Measurements from ENCODE around the gene METAP2. TPM values are rescaled to one million over a fixed set of nuclear protein-coding genes. Genes with fewer than 3 reads are reported as not detected.

Gene METAP2
- polyA plus RNA-seq, 1 donor (not counting 4 experiments of a cell fraction or from before 2014, with no cell fraction given): 103 TPM

- Histone ChIP-seq H3K4me1 (ENCODE audit: control insufficient read depth, extremely low read depth, insufficient read depth, low read length) (no peaks in the 10 kb centered on the region), H3K79me2 (ENCODE audit: control insufficient read depth, insufficient read depth, low read length) (no peaks in the 10 kb centered on the region), H3K27me3 (ENCODE audit: control insufficient read depth, extremely low read depth, insufficient read depth, low read length) (peaks cover 11% of the 10 kb centered on the region), H3K9me3 (ENCODE audit: control insufficient read depth, low read depth, low read length) (no peaks in the 10 kb centered on the region), H3K9ac (ENCODE audit: control insufficient read depth, extremely low read depth, insufficient read depth, low read length) (no peak overlapping the region), H3K4me3 (ENCODE audit: control insufficient read depth in 2 of 3, extremely low read depth in 1 of 3, insufficient read depth in 2 of 3, low read depth in 1 of 3, low read length in 3 of 3) (no peak overlapping the region), H3K27ac (ENCODE audit: control insufficient read depth, insufficient read depth, low read length) (no peak overlapping the region), H2AFZ (ENCODE audit: control insufficient read depth, low read length) (no peak overlapping the region), H3K4me2 (ENCODE audit: control insufficient read depth, extremely low read depth, insufficient read depth, low read depth, low read length) (no peak overlapping the region), H3K36me3 (ENCODE audit: control insufficient read depth in 2 of 2, extremely low read depth in 1 of 2, insufficient read depth in 2 of 2, low read length in 2 of 2) (no peaks in the 10 kb centered on the region), H4K20me1 (ENCODE audit: control insufficient read depth, extremely low read depth, insufficient read depth, low read length) (no peaks in the 10 kb centered on the region), H3K9me1 (ENCODE audit: control insufficient read depth, extremely low read depth, insufficient read depth, low read length) (no peaks in the 10 kb centered on the region)
- TF ChIP-seq EZH2 (IDR thresholded peaks at IDR 0.05; ENCODE audit: low read length): no peak
- TF ChIP-seq CTCF (optimal IDR thresholded peaks at IDR 0.05 in 1 of 3, IDR thresholded peaks at IDR 0.05 in 1 of 3, conservative IDR thresholded peaks at IDR 0.05 in 1 of 3; ENCODE audit: extremely low read depth in 1 of 3, insufficient read depth in 2 of 3, low read length in 3 of 3): no peak
- no peak for DNase-seq (ENCODE audit: low read depth, low spot score)
- FAIRE-seq: no peak
- dilution Hi-C loops (cut with MboI; ENCODE audit: extremely low pct_ligation_motif_present, low sequenced_read_pairs): no loop called here
These were observed 80.7 kb downstream of the METAP2 start for GRCh38 chr12:95554532-95555071.

- H3K36me3 ChIP-seq (ENCODE audit: control insufficient read depth in 2 of 2, extremely low read depth in 1 of 2, insufficient read depth in 2 of 2, low read length in 2 of 2): no peaks in the 10 kb centered on the region
- H3K9me3 ChIP-seq (ENCODE audit: control insufficient read depth, low read depth, low read length): no peaks in the 10 kb centered on the region
- TF ChIP-seq EZH2 (IDR thresholded peaks at IDR 0.05; ENCODE audit: low read length) (no peak), CTCF (optimal IDR thresholded peaks at IDR 0.05 in 1 of 3, IDR thresholded peaks at IDR 0.05 in 1 of 3, conservative IDR thresholded peaks at IDR 0.05 in 1 of 3; ENCODE audit: extremely low read depth in 1 of 3, insufficient read depth in 2 of 3, low read length in 3 of 3) (no peak)
- H3K9ac ChIP-seq (ENCODE audit: control insufficient read depth, extremely low read depth, insufficient read depth, low read length): no peak overlapping the region
- no peaks in the 10 kb centered on the region for H4K20me1 ChIP-seq (ENCODE audit: control insufficient read depth, extremely low read depth, insufficient read depth, low read length)
- no peaks in the 10 kb centered on the region for H3K4me1 ChIP-seq (ENCODE audit: control insufficient read depth, extremely low read depth, insufficient read depth, low read length)
- DNase-seq (ENCODE audit: low read depth, low spot score): no peak
- no peak overlapping the region for H3K4me2 ChIP-seq (ENCODE audit: control insufficient read depth, extremely low read depth, insufficient read depth, low read depth, low read length)
- no peaks in the 10 kb centered on the region for H3K9me1 ChIP-seq (ENCODE audit: control insufficient read depth, extremely low read depth, insufficient read depth, low read length)
- dilution Hi-C loops (cut with MboI; ENCODE audit: extremely low pct_ligation_motif_present, low sequenced_read_pairs): no loop called here
- no peak for FAIRE-seq
- H3K4me3 ChIP-seq (ENCODE audit: control insufficient read depth in 2 of 3, extremely low read depth in 1 of 3, insufficient read depth in 2 of 3, low read depth in 1 of 3, low read length in 3 of 3): no peak overlapping the region
- no peaks in the 10 kb centered on the region for H3K79me2 ChIP-seq (ENCODE audit: control insufficient read depth, insufficient read depth, low read length)
- no peak overlapping the region for H3K27ac ChIP-seq (ENCODE audit: control insufficient read depth, insufficient read depth, low read length)
- no peak overlapping the region for H2AFZ ChIP-seq (ENCODE audit: control insufficient read depth, low read length)
- no peaks in the 10 kb centered on the region for H3K27me3 ChIP-seq (ENCODE audit: control insufficient read depth, extremely low read depth, insufficient read depth, low read length)
These were observed 83.7 kb downstream of the METAP2 start for GRCh38 chr12:95557625-95558024.

Small RNA genes within 50 kb of the gene (small RNA-seq; reads per million reads assigned to genes)
- gene RNU6-735P (ENCODE audit: insufficient read length in 3 of 3, low read depth in 3 of 3, low replicate concordance in 1 of 3): 0 to 0.33 (median 0) reads per million in 3 experiments

Other genes with a start within 250 kb of the METAP2 start
- gene USP44, start 77.3 kb downstream of the METAP2 start, polyA plus RNA-seq: 0.12 to 0.18 TPM (median 0.13 TPM) in 3 replicates